H1 (cell line): ENCODE data around the gene SPACA9. TPM values are rescaled to one million over a fixed set of nuclear protein-coding genes. Genes with fewer than 3 reads are reported as not detected.
A peak's percentile ranks its signal among the peaks of the same experiment; 100 is the strongest.

Experiments used
- CTCF ChIA-PET: fragments of 300-600 bp; sonication (Branson Sonifier 250); formaldehyde crosslinking; loops from one replicate; lab custom pipeline; 2021; ENCODE audit not compliant: partially characterized antibody; lab: Charles Lee
- POLR2A ChIA-PET: fragments of 300-600 bp; sonication (Branson Sonifier 250); formaldehyde crosslinking; loops from one replicate; lab custom pipeline; 2021; ENCODE audit warnings: inconsistent platforms; ENCODE audit not compliant: partially characterized antibody; lab: Charles Lee
- DNase-seq, 2 experiments: peaks; one replicate each; pipeline versions ENCODE4 v3.0.0 to v3.0.0-alpha.2; 2010 to 2022; ENCODE audit warnings: low spot score in 2 of 2, low read depth in 1 of 2, mixed read lengths in 1 of 2
- FAIRE-seq: peaks from 2 replicates; lab custom pipeline; 2011; peaks lifted over from hg19 to GRCh38; lab: Jason Lieb, UNC
- H2AFZ ChIP-seq: 2 replicates; pipeline ENCODE4 v1.8.1; 2012; ENCODE audit warnings: low read length, inconsistent platforms
- H2AK5ac ChIP-seq: 2 replicates; pipeline ENCODE4 v1.6.1; 2013; ENCODE audit warnings: low read depth, low read length
- H2BK120ac ChIP-seq: replicated peaks from 2 replicates; pipeline ENCODE3; 2013; ENCODE audit warnings: low read depth, low read length, inconsistent platforms
- H2BK12ac ChIP-seq: 2 replicates; pipeline ENCODE4 v1.6.1; 2013; ENCODE audit warnings: low read depth, low read length
- H2BK15ac ChIP-seq: 2 replicates; pipeline ENCODE4 v1.6.1; 2013; ENCODE audit warnings: low read length
- H2BK20ac ChIP-seq: 2 replicates; pipeline ENCODE4 v1.6.1; 2013; ENCODE audit warnings: low read length
- H2BK5ac ChIP-seq: 2 replicates; pipeline ENCODE4 v1.6.1; 2013; ENCODE audit warnings: low read depth, low read length
- H3K14ac ChIP-seq: 2 replicates; pipeline ENCODE4 v1.6.1; 2013; ENCODE audit warnings: inconsistent platforms; ENCODE audit not compliant: insufficient read length
- H3K18ac ChIP-seq: 2 replicates; pipeline ENCODE4 v1.6.1; 2013; ENCODE audit warnings: low read length; ENCODE audit errors: extremely low read depth
- H3K23ac ChIP-seq: 2 replicates; pipeline ENCODE4 v1.6.1; 2013; ENCODE audit warnings: inconsistent platforms; ENCODE audit not compliant: insufficient read length
- H3K23me2 ChIP-seq: 2 replicates; pipeline ENCODE4 v1.6.1; 2013; ENCODE audit warnings: low read depth, low read length
- H3K27ac ChIP-seq: 2 replicates; pipeline ENCODE4 v1.6.1; 2011; ENCODE audit warnings: low read depth, low read length, inconsistent platforms
- H3K27me3 ChIP-seq, 4 experiments: replicated peaks in 1 of 4; 1 replicate in 1 of 4; 2 replicates in 3 of 4; pipeline versions ENCODE4 v1.6.1 to v1.8.1; 2011 to 2013; ENCODE audit warnings: low read length in 3 of 4, mild to moderate bottlenecking in 3 of 4, inconsistent platforms in 2 of 4, mixed read lengths in 2 of 4, moderate library complexity in 1 of 4; ENCODE audit not compliant: control insufficient read depth in 3 of 4, insufficient read depth in 3 of 4; ENCODE audit errors: extremely low read depth in 1 of 4
- H3K36me3 ChIP-seq, 4 experiments: 2 replicates each; pipeline versions ENCODE4 v1.6.1 to v1.8.1; 2011 to 2013; ENCODE audit warnings: mild to moderate bottlenecking in 4 of 4, low read length in 3 of 4, moderate library complexity in 2 of 4, control low read depth in 1 of 4, inconsistent platforms in 1 of 4; ENCODE audit not compliant: insufficient read depth in 4 of 4, control insufficient read depth in 2 of 4
- H3K4ac ChIP-seq: replicated peaks from 2 replicates; pipeline ENCODE3; 2013; ENCODE audit warnings: low read length, low read depth, mixed read lengths, inconsistent platforms; ENCODE audit not compliant: insufficient read length
- H3K4me1 ChIP-seq, 4 experiments: replicated peaks in 1 of 4; 1 replicate in 1 of 4; 2 replicates in 3 of 4; pipeline versions ENCODE4 v1.6.1 to v1.8.1; 2011 to 2013; ENCODE audit warnings: low read length in 3 of 4, inconsistent platforms in 2 of 4, mixed read lengths in 1 of 4; ENCODE audit not compliant: insufficient read depth in 4 of 4, control insufficient read depth in 3 of 4
- H3K4me2 ChIP-seq, 2 experiments: 2 replicates each; pipeline versions ENCODE4 v1.6.1 to v1.8.1; 2011 to 2013; ENCODE audit warnings: low read depth in 2 of 2, low read length in 2 of 2, control low read depth in 1 of 2, inconsistent platforms in 1 of 2, mild to moderate bottlenecking in 1 of 2; ENCODE audit not compliant: insufficient read depth in 1 of 2
- H3K4me3 ChIP-seq, 4 experiments: fragments of 200-600, 300-600 bp in 1 of 4; sonication (generic), shearing (Covaris generic), sonication (Bioruptor Twin) in 1 of 4; 2 replicates each; pipeline versions ENCODE4 v1.5.1 to v1.8.1; 2011 to 2016; ENCODE audit warnings: low read length in 4 of 4, low read depth in 3 of 4, control low read depth in 2 of 4, inconsistent platforms in 2 of 4, mild to moderate bottlenecking in 2 of 4, mixed read lengths in 1 of 4, moderate library complexity in 1 of 4; ENCODE audit not compliant: insufficient read depth in 2 of 4; ENCODE audit errors: extremely low read depth in 1 of 4
- H3K56ac ChIP-seq: replicated peaks from 2 replicates; pipeline ENCODE3; 2013; ENCODE audit warnings: low read depth, mild to moderate bottlenecking, mixed read lengths, low read length, inconsistent platforms; ENCODE audit not compliant: insufficient read length
- H3K79me1 ChIP-seq: 2 replicates; pipeline ENCODE4 v1.6.1; 2013; ENCODE audit warnings: low read depth, low read length, control low read depth
- H3K79me2 ChIP-seq, 2 experiments: 2 replicates each; pipeline versions ENCODE4 v1.6.1 to v1.8.1; 2012 to 2013; ENCODE audit warnings: low read length in 2 of 2, mild to moderate bottlenecking in 2 of 2, inconsistent platforms in 1 of 2; ENCODE audit not compliant: insufficient read depth in 2 of 2, control insufficient read depth in 1 of 2
- H3K9ac ChIP-seq, 4 experiments: replicated peaks in 1 of 4; 1 replicate in 1 of 4; 2 replicates in 3 of 4; pipeline versions ENCODE4 v1.6.1 to v1.8.1; 2011 to 2013; ENCODE audit warnings: low read depth in 3 of 4, low read length in 3 of 4, control low read depth in 2 of 4, mild to moderate bottlenecking in 2 of 4, moderate library complexity in 2 of 4, inconsistent platforms in 1 of 4; ENCODE audit errors: extremely low read depth in 1 of 4
- H3K9me3 ChIP-seq, 2 experiments: 2 replicates each; pipeline versions ENCODE4 v1.6.1 to v1.8.1; 2012 to 2013; ENCODE audit warnings: mild to moderate bottlenecking in 2 of 2, moderate library complexity in 2 of 2, control low read depth in 1 of 2, inconsistent platforms in 1 of 2, low read depth in 1 of 2, low read length in 1 of 2, mixed read lengths in 1 of 2; ENCODE audit not compliant: insufficient read depth in 2 of 2
- H4K20me1 ChIP-seq, 2 experiments: replicated peaks in 1 of 2; 2 replicates each; pipeline versions ENCODE3 to v1.8.1; 2011 to 2013; ENCODE audit warnings: inconsistent platforms in 2 of 2, low read length in 2 of 2, mild to moderate bottlenecking in 1 of 2; ENCODE audit not compliant: insufficient read depth in 2 of 2, control insufficient read depth in 1 of 2
- H4K5ac ChIP-seq: 2 replicates; pipeline ENCODE4 v1.6.1; 2013; ENCODE audit warnings: low read length, low read depth, mixed read lengths, inconsistent platforms; ENCODE audit not compliant: insufficient read length
- H4K8ac ChIP-seq: 2 replicates; pipeline ENCODE4 v1.8.0; 2013; ENCODE audit warnings: mild to moderate bottlenecking, moderate library complexity, low read length, inconsistent platforms; ENCODE audit not compliant: insufficient read depth; ENCODE audit errors: extremely low read depth
- H4K91ac ChIP-seq: replicated peaks from 2 replicates; pipeline ENCODE3; 2013; ENCODE audit warnings: low read length, mixed read lengths, inconsistent platforms; ENCODE audit not compliant: insufficient read length
- BCL11A ChIP-seq, 2 experiments: IDR thresholded peaks; one replicate each; pipeline ENCODE4 v1.6.1; 2011; ENCODE audit warnings: low read depth in 2 of 2, low read length in 2 of 2, mild to moderate bottlenecking in 2 of 2
- POLR2AphosphoS5 ChIP-seq: IDR thresholded peaks from 2 replicates; pipeline ENCODE4 v1.6.1; 2011; ENCODE audit warnings: low read depth, low read length
- POU5F1 ChIP-seq: IDR thresholded peaks from 2 replicates; pipeline ENCODE4 v1.6.1; 2011; ENCODE audit warnings: low read depth, mild to moderate bottlenecking, low read length, moderate library complexity
- TEAD4 ChIP-seq: IDR thresholded peaks from 2 replicates; pipeline ENCODE4 v1.6.1; 2012; ENCODE audit warnings: low read depth, low read length, inconsistent platforms, mixed read lengths
- YY1 ChIP-seq: IDR thresholded peaks from 2 replicates; pipeline ENCODE4 v1.6.1; 2011; ENCODE audit warnings: low read depth, mild to moderate bottlenecking, low read length
- WGBS, 2 experiments: shearing (Covaris generic) in 1 of 2; methylation state at CpG; one replicate each; pipeline versions ENCODE4 v1.1.6 to v1.1.7; 2013 to 2015; ENCODE audit warnings: low lambda C conversion rate in 2 of 2, mixed read lengths in 2 of 2, inconsistent platforms in 1 of 2, low coverage in 1 of 2, missing lambda C conversion rate in 1 of 2; ENCODE audit not compliant: insufficient replicate concordance in 2 of 2, insufficient coverage in 1 of 2, insufficient read length in 1 of 2; ENCODE audit errors: extremely low coverage in 1 of 2, missing lambda C conversion rate in 1 of 2; 5-methylcytosine and 5-hydroxymethylcytosine counted together
- polyA plus RNA-seq, 7 experiments: library from polyadenylated mRNA; depleted of rRNA in 3 of 7; stranded (reverse) in 5 of 7; unstranded in 2 of 7; fragments of >200 nt in 5 of 7; fragments of 200-250 nt in 2 of 7; gene quantifications; 1 replicate in 5 of 7; 2 replicates in 1 of 7; 4 replicates in 1 of 7; pipeline versions ENCODE4 v1.2.1 to v1.2.3, GENCODE V29; 2011 to 2013; ENCODE audit warnings: missing spikeins in 2 of 7, mixed read lengths in 2 of 7
- total RNA-seq: library from RNA; stranded (reverse); fragmentation: NEBNext Ultra II Directional; extraction: Animal tissue kit (Norgen Biotek cat#: 25700); gene quantifications from 2 replicates; pipeline ENCODE4 v1.2.1, GENCODE V29; 2021
- TF ChIP-seq, protein P1 (sequence below): IDR thresholded peaks from 2 replicates; pipeline ENCODE4 v1.6.1; 2011; ENCODE audit warnings: low read length, improper control_type of control experiment
- TF ChIP-seq, protein P2 (sequence below), 3 experiments: IDR thresholded peaks; 1 replicate in 2 of 3; 2 replicates in 1 of 3; pipeline versions ENCODE4 v1.5.1 to v1.6.1; 2011; ENCODE audit warnings: low read length in 3 of 3, mild to moderate bottlenecking in 3 of 3, inconsistent platforms in 2 of 3, low read depth in 1 of 3, moderate library complexity in 1 of 3; ENCODE audit not compliant: insufficient read depth in 1 of 3; ENCODE audit errors: control extremely low read depth in 1 of 3

SPACA9 gene
- total and polyA plus RNA-seq, 2 of the 8 experiments (the other 6 are each of a cell fraction or from before 2014, with no cell fraction given), result 0.63 to 1.3 TPM

DNA sequence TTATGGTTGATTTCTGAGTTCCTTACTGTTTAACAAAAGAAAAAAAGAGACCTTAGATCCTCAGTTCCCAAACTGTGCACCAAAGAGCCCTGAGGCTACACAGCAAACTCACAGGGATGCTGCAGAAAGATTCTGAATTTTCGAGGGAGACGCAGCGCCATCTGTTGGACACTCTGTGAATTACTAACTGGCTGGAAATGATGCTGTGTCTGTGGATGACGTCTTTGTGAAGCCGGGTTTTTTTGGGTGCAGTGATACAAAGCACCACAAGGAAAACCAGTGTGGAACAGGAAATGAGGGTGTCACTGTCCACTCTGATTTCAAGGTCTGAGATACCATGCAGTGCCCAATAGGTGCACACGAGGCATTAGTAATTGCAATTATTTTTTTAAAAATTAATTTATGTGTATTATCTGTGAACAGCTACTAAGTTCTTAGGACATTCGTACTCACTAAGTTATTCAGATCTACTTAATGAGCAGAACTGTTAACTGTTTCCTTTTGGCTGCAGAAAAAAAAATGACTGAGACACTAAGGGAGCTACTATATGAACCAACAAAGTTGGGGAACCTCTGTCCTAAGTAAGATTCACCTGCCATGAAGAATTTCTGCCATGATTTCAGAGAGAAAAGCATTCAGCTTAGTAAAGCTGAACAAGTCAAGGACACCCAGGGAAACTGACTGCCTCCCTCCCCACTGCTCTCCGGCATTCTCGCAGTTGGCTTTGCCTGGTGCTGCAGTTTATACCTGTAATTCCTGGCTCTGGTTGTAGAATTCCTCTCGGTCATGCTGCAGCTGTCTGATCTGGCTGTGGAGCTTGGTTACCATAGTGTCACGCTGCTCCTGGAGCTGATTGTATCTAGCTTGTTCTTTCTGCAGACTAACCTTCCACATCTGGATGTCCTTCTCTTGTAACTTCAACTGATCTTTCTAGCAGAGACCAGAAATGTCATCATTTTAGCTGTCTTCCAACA lies 23.4 kb downstream of the SPACA9 start:
- ChIA-PET POLR2A (interaction anchor here (1.7 to 1.9 kb wide), 2 partner anchors 9 to 13 kb away, joined by 4 read pairs; no protein-coding TSS in a partner anchor), CTCF (interaction anchor here (0.6 to 8.4 kb wide), 49 partner anchors 9 to 1143 kb away, joined by 3 to 115 read pairs (median 5); partner anchors contain the start of genes AK8, GFI1B, SPACA9 and TSC1)
- Histone ChIP-seq H2BK15ac (no peak overlapping the region), H3K14ac (no peak overlapping the region), H2AFZ (no peak overlapping the region), H4K8ac (no peak overlapping the region; the same call in 1 of the 2 replicates), H3K27me3 (no peaks in the 10 kb centered on the region), H3K4me1 (peaks cover 7 to 23% (median 16%) of the 10 kb centered on the region in 4 experiments; a peak in 6 of 7 replicates), H3K9me3 (no peaks in the 10 kb centered on the region), H3K4me3 (no peak overlapping the region), H3K79me1 (no peaks in the 10 kb centered on the region), H3K56ac (no peak overlapping the region), H4K20me1 (no peaks in the 10 kb centered on the region), H2BK5ac (no peak overlapping the region), H3K27ac (no peak overlapping the region), H2AK5ac (no peak overlapping the region), H3K23ac (no peak overlapping the region), H3K4ac (no peak overlapping the region), H3K9ac (no peak overlapping the region), H2BK20ac (no peak overlapping the region), H3K18ac (no peak overlapping the region), H4K5ac (no peak overlapping the region), H3K23me2 (no peaks in the 10 kb centered on the region), H2BK120ac (no peak overlapping the region), H3K4me2 (no peak overlapping the region), H3K79me2 (no peaks in the 10 kb centered on the region), H4K91ac (no peak overlapping the region), H2BK12ac (no peak overlapping the region), H3K36me3 (peaks cover 10 to 55% (median 26%) of the 10 kb centered on the region in 4 experiments; a peak in 7 of 8 replicates)
- DNase-seq (peak; percentile 54 to 89), FAIRE-seq (peak; percentile 79)
- WGBS, 2 experiments, result 61% methylated on average over 11 of the region's 11 CpGs; no CpG with 5 or more reads in 1 of the 2 experiments
- TF ChIP-seq, protein P1, sequence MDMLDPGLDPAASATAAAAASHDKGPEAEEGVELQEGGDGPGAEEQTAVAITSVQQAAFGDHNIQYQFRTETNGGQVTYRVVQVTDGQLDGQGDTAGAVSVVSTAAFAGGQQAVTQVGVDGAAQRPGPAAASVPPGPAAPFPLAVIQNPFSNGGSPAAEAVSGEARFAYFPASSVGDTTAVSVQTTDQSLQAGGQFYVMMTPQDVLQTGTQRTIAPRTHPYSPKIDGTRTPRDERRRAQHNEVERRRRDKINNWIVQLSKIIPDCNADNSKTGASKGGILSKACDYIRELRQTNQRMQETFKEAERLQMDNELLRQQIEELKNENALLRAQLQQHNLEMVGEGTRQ, result no peak
- no peak for TF ChIP-seq YY1
- TF ChIP-seq TEAD4, result no peak
- no peak for TF ChIP-seq POU5F1
- TF ChIP-seq POLR2AphosphoS5, result no peak
- no peak for TF ChIP-seq BCL11A (IDR thresholded peaks at IDR 0.05; ENCODE audit: low read depth in 2 of 2, low read length in 2 of 2)
- TF ChIP-seq, protein P2, sequence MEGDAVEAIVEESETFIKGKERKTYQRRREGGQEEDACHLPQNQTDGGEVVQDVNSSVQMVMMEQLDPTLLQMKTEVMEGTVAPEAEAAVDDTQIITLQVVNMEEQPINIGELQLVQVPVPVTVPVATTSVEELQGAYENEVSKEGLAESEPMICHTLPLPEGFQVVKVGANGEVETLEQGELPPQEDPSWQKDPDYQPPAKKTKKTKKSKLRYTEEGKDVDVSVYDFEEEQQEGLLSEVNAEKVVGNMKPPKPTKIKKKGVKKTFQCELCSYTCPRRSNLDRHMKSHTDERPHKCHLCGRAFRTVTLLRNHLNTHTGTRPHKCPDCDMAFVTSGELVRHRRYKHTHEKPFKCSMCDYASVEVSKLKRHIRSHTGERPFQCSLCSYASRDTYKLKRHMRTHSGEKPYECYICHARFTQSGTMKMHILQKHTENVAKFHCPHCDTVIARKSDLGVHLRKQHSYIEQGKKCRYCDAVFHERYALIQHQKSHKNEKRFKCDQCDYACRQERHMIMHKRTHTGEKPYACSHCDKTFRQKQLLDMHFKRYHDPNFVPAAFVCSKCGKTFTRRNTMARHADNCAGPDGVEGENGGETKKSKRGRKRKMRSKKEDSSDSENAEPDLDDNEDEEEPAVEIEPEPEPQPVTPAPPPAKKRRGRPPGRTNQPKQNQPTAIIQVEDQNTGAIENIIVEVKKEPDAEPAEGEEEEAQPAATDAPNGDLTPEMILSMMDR (IDR thresholded peaks at IDR 0.05; ENCODE audit: control extremely low read depth in 1 of 3, insufficient read depth in 1 of 3, low read depth in 1 of 3, low read length in 3 of 3), result peak; percentile 71 to 97 (median 91)
